ENCODE data around the gene UBASH3A. TPM values are rescaled to one million over a fixed set of nuclear protein-coding genes. Genes with fewer than 3 reads are reported as not detected.
"Not testable (repeated sequence)": the region's sequence is repeated elsewhere in the genome, so short reads cannot be mapped to it uniquely, and the experiment has no call there.

Gene UBASH3A
- total and polyA plus RNA-seq, 7 donors = 0.06 to 0.21 TPM; not detected in 5

GRCh38 chr21:42405064-42406013 is 1.6 kb downstream of the UBASH3A start:
- H3K27ac ChIP-seq = no peak overlapping the region
- H3K9me3 ChIP-seq = peaks cover 5% of the 10 kb centered on the region
- H3K27me3 ChIP-seq (ENCODE audit: insufficient read depth in 3 of 3, low read length in 2 of 3) = peaks cover 0 to 25% (median 2%) of the 10 kb centered on the region in 3 donors
- no peaks in the 10 kb centered on the region for H3K36me3 ChIP-seq (ENCODE audit: insufficient read depth in 1 of 2, low read depth in 1 of 2)
- DNase-seq (no peak), ATAC-seq (no peak)
- H3K4me1 ChIP-seq = no peaks in the 10 kb centered on the region
- no peak for TF ChIP-seq CTCF (IDR thresholded peaks at IDR 0.05)
- intact Hi-C loops (cut with DNase I) = no loop called here
- no peak overlapping the region for H3K4me3 ChIP-seq
- 85 to 94% (median 90%) methylated on average over 23 of the region's 23 CpGs for WGBS, 3 donors

GRCh38 chr21:42406201-42406621 is 2.5 kb downstream of the UBASH3A start:
- H3K9me3 ChIP-seq = peaks cover 5% of the 10 kb centered on the region
- 69 to 80% (median 78%) methylated on average over 10 of the region's 10 CpGs for WGBS, 3 donors
- ATAC-seq (no peak), DNase-seq (no peak)
- no peaks in the 10 kb centered on the region for H3K4me1 ChIP-seq
- H3K36me3 ChIP-seq (ENCODE audit: insufficient read depth in 1 of 2, low read depth in 1 of 2) = no peaks in the 10 kb centered on the region
- TF ChIP-seq CTCF (IDR thresholded peaks at IDR 0.05) = no peak
- H3K27ac ChIP-seq = no peak overlapping the region
- H3K4me3 ChIP-seq = no peak overlapping the region
- intact Hi-C loops (cut with DNase I) = no loop called here
- peaks cover 0 to 31% (median 2%) of the 10 kb centered on the region in 3 donors for H3K27me3 ChIP-seq (ENCODE audit: insufficient read depth in 3 of 3, low read length in 2 of 3)

- Histone ChIP-seq H3K4me1 (no peaks in the 10 kb centered on the region), H3K9me3 (peaks cover 2% of the 10 kb centered on the region), H3K27ac (no peak overlapping the region), H3K36me3 (ENCODE audit: insufficient read depth in 1 of 2, low read depth in 1 of 2) (no peaks in the 10 kb centered on the region), H3K4me3 (no peak overlapping the region), H3K27me3 (ENCODE audit: insufficient read depth in 3 of 3, low read length in 2 of 3) (peaks cover 0 to 37% (median 4%) of the 10 kb centered on the region in 3 donors)
- WGBS, 3 donors = 82 to 84% (median 83%) methylated on average over 7 of the region's 7 CpGs
- intact Hi-C loops (cut with DNase I) = no loop called here
- DNase-seq (no peak), ATAC-seq (no peak)
- no peak for TF ChIP-seq CTCF (IDR thresholded peaks at IDR 0.05)
These were observed 3.2 kb downstream of the UBASH3A start for GRCh38 chr21:42406866-42407265.

GRCh38 chr21:42407476-42407875 is 3.8 kb downstream of the UBASH3A start:
- H3K27me3 ChIP-seq (ENCODE audit: insufficient read depth in 3 of 3, low read length in 2 of 3) = peaks cover 0 to 42% (median 6%) of the 10 kb centered on the region in 3 donors
- ATAC-seq (no peak), DNase-seq (no peak)
- H3K36me3 ChIP-seq (ENCODE audit: insufficient read depth in 1 of 2, low read depth in 1 of 2) = no peaks in the 10 kb centered on the region
- 40 to 50% (median 47%) methylated on average over 5 of the region's 5 CpGs for WGBS, 3 donors
- no peaks in the 10 kb centered on the region for H3K4me1 ChIP-seq
- H3K27ac ChIP-seq = no peak overlapping the region
- TF ChIP-seq CTCF (IDR thresholded peaks at IDR 0.05) = no peak
- H3K4me3 ChIP-seq = no peak overlapping the region
- H3K9me3 ChIP-seq = no peaks in the 10 kb centered on the region
- intact Hi-C loops (cut with DNase I) = no loop called here

GRCh38 chr21:42408718-42409117 is 5.0 kb downstream of the UBASH3A start:
- H3K4me3 ChIP-seq; H3K36me3 ChIP-seq (ENCODE audit: insufficient read depth in 1 of 2, low read depth in 1 of 2); ATAC-seq; intact Hi-C loops (cut with DNase I); H3K9me3 ChIP-seq; H3K4me1 ChIP-seq; DNase-seq; H3K27ac ChIP-seq: not testable (repeated sequence)
- WGBS, 3 donors = 82 to 85% (median 84%) methylated on average over 5 of the region's 5 CpGs
- peaks cover 0 to 42% (median 6%) of the 10 kb centered on the region in 3 donors for H3K27me3 ChIP-seq (ENCODE audit: insufficient read depth in 3 of 3, low read length in 2 of 3)
